ENCODE measurements around the gene SLC25A25.
A peak's percentile ranks its signal among the peaks of the same experiment; 100 is the strongest.
"Not testable (repeated sequence)": the region's sequence is repeated elsewhere in the genome, so short reads cannot be mapped to it uniquely, and the experiment has no call there.

Gene SLC25A25

DNA sequence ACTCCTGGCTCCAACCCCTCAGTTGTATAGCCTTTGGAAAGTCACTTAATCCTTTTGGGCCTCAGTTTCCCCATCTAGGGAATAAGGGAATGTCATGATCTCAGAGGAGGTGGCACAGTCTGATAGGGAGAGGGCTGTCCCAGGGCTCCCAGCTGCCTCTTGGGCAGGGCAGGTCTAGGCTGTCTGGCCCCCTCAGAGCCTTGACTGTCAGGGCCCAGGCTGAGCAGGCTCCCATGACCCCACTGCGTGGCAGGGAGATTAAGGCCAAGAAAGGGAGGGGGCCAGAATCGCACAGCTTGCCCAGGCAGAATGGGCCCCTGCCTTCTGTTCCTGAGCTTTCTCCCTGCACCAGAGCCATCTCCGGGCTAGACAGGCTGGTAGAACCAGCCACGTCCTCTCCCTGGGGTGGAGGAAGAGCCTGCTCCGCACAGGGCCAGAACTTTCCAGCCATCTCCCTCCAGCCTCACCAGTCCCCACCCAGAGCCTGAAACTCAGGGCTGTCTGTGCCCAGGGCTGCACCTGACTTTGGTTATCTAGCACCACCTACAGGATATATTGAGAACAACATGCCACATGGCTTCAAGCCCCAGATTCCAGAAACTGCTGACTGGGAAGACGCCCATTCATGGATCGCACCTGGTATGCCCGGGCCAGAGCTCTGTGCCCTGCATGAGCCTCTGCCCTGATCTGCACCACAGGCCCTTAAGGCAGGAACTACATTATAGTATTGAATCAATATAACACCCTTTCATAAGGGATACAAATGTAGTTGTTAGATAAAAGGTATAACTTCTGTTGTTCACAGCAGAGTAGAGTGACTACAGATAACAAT, 33.0 kb upstream of the SLC25A25 start:
- H3K9me3 ChIP-seq (ENCODE audit: control insufficient read depth, insufficient read depth, low read length) = no peaks in the 10 kb centered on the region
- H3K36me3 ChIP-seq (ENCODE audit: control insufficient read depth, insufficient read depth, low read length) = no peaks in the 10 kb centered on the region
- H3K27me3 ChIP-seq (ENCODE audit: control insufficient read depth, insufficient read depth, low read length) = no peaks in the 10 kb centered on the region
- H3K4me3 ChIP-seq (ENCODE audit: low read depth, low read length) = no peak overlapping the region
- H3K4me1 ChIP-seq (ENCODE audit: control insufficient read depth, insufficient read depth, low read length) = no peaks in the 10 kb centered on the region
- no peak overlapping the region for H3K9ac ChIP-seq (ENCODE audit: low read depth, low read length)

DNA sequence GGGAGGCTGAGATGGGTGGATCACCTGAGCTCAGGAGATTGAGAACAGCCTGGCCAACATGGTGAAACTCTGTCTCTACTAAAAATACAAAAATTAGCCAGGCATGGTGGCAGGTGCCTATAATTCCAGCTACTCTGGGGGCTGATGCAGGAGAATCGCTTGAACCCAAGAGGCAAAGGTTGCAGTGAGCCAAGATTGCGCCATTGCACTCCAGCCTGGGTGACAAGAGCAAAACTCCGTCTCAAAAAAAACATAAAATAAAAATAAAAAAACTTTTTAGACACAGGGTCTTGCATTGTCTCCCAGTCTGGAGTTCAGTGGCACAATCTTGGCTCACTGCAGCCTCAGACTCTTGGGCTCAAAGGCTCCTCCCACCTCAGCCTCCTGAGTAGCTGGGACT, 31.5 kb upstream of the SLC25A25 start:
- not testable (repeated sequence) for H3K9ac ChIP-seq (ENCODE audit: low read depth, low read length); H3K4me1 ChIP-seq (ENCODE audit: control insufficient read depth, insufficient read depth, low read length); H3K4me3 ChIP-seq (ENCODE audit: low read depth, low read length); H3K9me3 ChIP-seq (ENCODE audit: control insufficient read depth, insufficient read depth, low read length); H3K36me3 ChIP-seq (ENCODE audit: control insufficient read depth, insufficient read depth, low read length); H3K27me3 ChIP-seq (ENCODE audit: control insufficient read depth, insufficient read depth, low read length)

DNA sequence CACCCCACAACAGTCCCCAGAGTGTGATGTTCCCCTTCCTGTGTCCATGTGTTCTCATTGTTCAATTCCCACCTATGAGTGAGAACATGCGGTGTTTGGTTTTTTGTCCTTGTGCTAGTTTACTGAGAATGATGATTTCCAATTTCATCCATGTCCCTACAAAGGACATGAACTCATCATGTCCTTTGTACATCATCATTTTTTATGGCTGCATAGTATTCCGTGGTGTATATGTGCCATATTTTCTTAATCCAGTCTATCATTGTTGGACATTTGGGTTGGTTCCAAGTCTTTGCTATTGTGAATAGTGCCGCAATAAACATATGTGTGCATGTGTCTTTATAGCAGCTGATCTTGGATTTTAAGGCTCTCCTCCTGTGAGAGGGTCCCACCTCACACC, 27.2 kb upstream of the SLC25A25 start:
- not testable (repeated sequence) for H3K4me3 ChIP-seq (ENCODE audit: low read depth, low read length); H3K9ac ChIP-seq (ENCODE audit: low read depth, low read length); H3K4me1 ChIP-seq (ENCODE audit: control insufficient read depth, insufficient read depth, low read length); H3K9me3 ChIP-seq (ENCODE audit: control insufficient read depth, insufficient read depth, low read length); H3K36me3 ChIP-seq (ENCODE audit: control insufficient read depth, insufficient read depth, low read length); H3K27me3 ChIP-seq (ENCODE audit: control insufficient read depth, insufficient read depth, low read length)

DNA sequence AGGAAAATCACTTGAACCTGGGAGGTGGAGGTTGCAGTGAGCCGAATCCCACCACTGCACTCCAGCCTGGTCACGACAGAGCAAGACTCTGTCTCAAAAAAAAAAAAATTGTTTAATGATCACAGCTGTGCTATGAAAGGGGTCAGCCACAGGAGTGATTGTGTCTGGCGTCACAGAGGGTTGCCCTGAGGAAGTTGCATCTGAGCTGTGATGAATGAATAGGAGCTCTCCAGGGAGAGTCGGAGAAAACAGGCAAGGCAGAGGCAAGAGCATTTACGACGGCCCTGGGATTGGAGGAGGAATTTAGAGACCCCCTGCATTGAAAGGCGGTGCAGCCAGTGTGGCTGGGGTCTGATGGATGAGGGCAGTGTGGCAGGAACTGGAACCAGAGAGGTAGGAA, 26.0 kb upstream of the SLC25A25 start:
- no peaks in the 10 kb centered on the region for H3K27me3 ChIP-seq (ENCODE audit: control insufficient read depth, insufficient read depth, low read length)
- no peak overlapping the region for H3K9ac ChIP-seq (ENCODE audit: low read depth, low read length)
- no peaks in the 10 kb centered on the region for H3K4me1 ChIP-seq (ENCODE audit: control insufficient read depth, insufficient read depth, low read length)
- no peaks in the 10 kb centered on the region for H3K9me3 ChIP-seq (ENCODE audit: control insufficient read depth, insufficient read depth, low read length)
- no peak overlapping the region for H3K4me3 ChIP-seq (ENCODE audit: low read depth, low read length)
- H3K36me3 ChIP-seq (ENCODE audit: control insufficient read depth, insufficient read depth, low read length) = no peaks in the 10 kb centered on the region

DNA sequence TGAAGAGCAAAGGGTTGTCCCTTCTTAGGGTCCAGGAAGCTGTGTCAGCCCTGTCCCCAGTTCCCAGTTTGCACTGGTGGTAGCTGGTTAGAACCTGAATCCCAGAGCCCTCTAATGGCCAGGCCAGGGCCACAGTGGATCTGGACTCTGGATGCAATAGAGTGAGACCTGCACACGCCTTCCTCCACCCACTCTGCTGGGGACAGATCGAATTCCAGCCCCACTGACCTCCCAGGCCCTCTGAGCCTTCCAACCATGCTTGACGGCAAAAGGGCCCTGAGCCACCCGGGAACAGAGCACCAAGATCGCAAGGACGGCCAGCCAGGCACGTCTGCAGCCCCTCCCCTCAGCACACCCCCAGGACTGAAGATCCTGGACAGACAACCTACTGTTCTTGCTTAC, 24.6 kb upstream of the SLC25A25 start:
- no peak overlapping the region for H3K4me3 ChIP-seq (ENCODE audit: low read depth, low read length)
- H3K9me3 ChIP-seq (ENCODE audit: control insufficient read depth, insufficient read depth, low read length) = no peaks in the 10 kb centered on the region
- H3K4me1 ChIP-seq (ENCODE audit: control insufficient read depth, insufficient read depth, low read length) = no peaks in the 10 kb centered on the region
- H3K9ac ChIP-seq (ENCODE audit: low read depth, low read length) = no peak overlapping the region
- no peaks in the 10 kb centered on the region for H3K27me3 ChIP-seq (ENCODE audit: control insufficient read depth, insufficient read depth, low read length)
- H3K36me3 ChIP-seq (ENCODE audit: control insufficient read depth, insufficient read depth, low read length) = no peaks in the 10 kb centered on the region

DNA sequence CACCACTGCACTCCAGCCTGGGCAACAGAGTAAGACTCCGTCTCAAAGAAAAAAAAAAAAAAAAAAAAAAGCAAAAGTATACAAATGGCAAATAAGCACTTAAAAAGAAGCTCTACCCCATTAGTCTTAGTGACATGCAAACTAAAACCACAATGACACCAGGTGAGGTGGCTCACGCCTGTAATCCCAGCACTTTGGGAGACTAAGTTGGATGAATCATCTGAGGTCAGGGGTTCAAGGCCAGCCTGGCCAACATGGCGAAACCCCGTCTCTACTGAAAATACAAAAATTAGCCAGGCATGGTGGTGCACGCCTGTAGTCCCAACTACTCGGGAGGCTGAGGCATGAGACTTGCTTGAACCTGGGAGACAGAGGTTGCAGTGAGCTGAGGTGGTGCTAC, 22.6 kb upstream of the SLC25A25 start:
- not testable (repeated sequence) for H3K4me3 ChIP-seq (ENCODE audit: low read depth, low read length); H3K4me1 ChIP-seq (ENCODE audit: control insufficient read depth, insufficient read depth, low read length); H3K9ac ChIP-seq (ENCODE audit: low read depth, low read length); H3K36me3 ChIP-seq (ENCODE audit: control insufficient read depth, insufficient read depth, low read length); H3K27me3 ChIP-seq (ENCODE audit: control insufficient read depth, insufficient read depth, low read length); H3K9me3 ChIP-seq (ENCODE audit: control insufficient read depth, insufficient read depth, low read length)

DNA sequence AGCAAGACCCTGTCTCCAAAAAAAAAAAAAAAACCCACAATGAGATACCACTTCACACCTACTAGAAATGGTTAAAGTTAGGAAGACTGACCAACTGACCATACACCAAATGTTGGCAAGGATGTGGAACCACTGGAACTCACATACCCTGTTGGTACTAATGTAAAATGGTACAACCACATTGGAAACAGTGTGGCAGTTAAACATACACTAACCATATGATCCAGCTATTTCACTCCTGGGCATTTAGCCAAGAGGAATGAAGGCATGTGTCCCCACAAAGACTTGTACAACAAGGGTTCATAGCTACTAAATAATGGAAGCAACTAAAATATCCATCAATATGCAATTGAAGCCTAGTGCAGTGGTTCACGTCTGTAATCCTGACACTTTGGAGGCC, 22.2 kb upstream of the SLC25A25 start:
- no peaks in the 10 kb centered on the region for H3K36me3 ChIP-seq (ENCODE audit: control insufficient read depth, insufficient read depth, low read length)
- no peak overlapping the region for H3K4me3 ChIP-seq (ENCODE audit: low read depth, low read length)
- no peaks in the 10 kb centered on the region for H3K4me1 ChIP-seq (ENCODE audit: control insufficient read depth, insufficient read depth, low read length)
- no peak overlapping the region for H3K9ac ChIP-seq (ENCODE audit: low read depth, low read length)
- no peaks in the 10 kb centered on the region for H3K9me3 ChIP-seq (ENCODE audit: control insufficient read depth, insufficient read depth, low read length)
- no peaks in the 10 kb centered on the region for H3K27me3 ChIP-seq (ENCODE audit: control insufficient read depth, insufficient read depth, low read length)

DNA sequence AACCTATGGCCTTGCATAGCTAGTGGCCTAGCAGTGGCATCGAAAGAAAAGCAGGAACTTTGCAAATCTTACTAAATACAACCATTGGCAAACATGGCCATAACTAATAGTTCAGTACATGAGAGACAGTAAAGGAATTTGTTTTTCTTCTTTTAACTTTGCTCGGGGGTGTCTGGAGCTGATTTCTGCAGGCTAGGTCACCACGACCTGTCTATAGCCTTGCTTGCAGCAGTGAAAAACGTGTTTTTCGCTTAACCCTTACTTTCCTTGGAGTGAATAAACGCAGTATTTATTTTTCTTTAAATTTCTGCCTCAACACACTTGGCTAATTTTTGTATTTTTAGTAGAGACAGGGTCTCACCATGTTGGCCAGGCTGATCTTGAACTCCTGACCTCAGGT, 20.8 kb upstream of the SLC25A25 start:
- H3K27me3 ChIP-seq (ENCODE audit: control insufficient read depth, insufficient read depth, low read length) = no peaks in the 10 kb centered on the region
- no peak overlapping the region for H3K9ac ChIP-seq (ENCODE audit: low read depth, low read length)
- H3K4me1 ChIP-seq (ENCODE audit: control insufficient read depth, insufficient read depth, low read length) = no peaks in the 10 kb centered on the region
- H3K9me3 ChIP-seq (ENCODE audit: control insufficient read depth, insufficient read depth, low read length) = no peaks in the 10 kb centered on the region
- H3K36me3 ChIP-seq (ENCODE audit: control insufficient read depth, insufficient read depth, low read length) = no peaks in the 10 kb centered on the region
- H3K4me3 ChIP-seq (ENCODE audit: low read depth, low read length) = no peak overlapping the region

DNA sequence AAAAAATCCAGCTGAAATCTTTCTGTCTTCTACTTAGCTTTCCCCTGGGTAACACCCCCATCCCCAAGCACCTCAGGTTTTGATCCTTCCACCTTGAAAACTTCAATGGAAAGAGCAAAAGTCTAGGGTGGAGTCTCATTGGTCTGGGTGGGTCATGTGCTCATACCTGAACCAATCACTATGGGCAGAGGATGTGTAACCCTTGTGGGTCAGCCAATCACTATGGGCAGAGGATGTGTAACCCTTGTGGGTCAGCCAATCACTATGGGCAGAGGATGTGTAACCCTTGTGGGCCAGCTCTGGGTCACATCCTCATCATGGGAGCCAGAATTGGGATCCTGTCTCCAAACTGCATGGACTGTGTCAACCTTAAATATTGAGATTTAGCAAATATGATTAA, 19.4 kb upstream of the SLC25A25 start:
- Histone ChIP-seq H3K4me3 (ENCODE audit: low read depth, low read length) (no peak overlapping the region), H3K36me3 (ENCODE audit: control insufficient read depth, insufficient read depth, low read length) (no peaks in the 10 kb centered on the region), H3K9ac (ENCODE audit: low read depth, low read length) (no peak overlapping the region), H3K4me1 (ENCODE audit: control insufficient read depth, insufficient read depth, low read length) (no peaks in the 10 kb centered on the region), H3K27me3 (ENCODE audit: control insufficient read depth, insufficient read depth, low read length) (no peaks in the 10 kb centered on the region), H3K9me3 (ENCODE audit: control insufficient read depth, insufficient read depth, low read length) (no peaks in the 10 kb centered on the region)

DNA sequence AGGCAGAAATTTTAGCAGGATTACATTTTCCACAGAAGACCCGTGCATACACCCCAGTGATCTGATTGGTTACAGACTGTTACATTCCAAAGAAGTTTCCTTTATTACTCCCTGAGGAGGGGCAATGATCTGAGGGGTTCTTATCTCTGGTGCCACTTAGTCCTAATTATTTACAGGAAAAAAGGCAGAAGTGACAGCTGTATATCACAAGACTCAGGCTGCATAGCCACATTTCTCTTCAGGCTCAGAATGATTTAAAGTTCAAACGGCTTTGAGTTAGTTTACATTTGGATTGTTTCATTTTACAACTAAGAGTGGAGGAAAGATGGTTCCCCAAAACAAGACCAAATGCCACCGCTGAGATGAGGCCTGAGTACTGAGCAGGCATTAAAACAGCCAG, 18.2 kb upstream of the SLC25A25 start:
- H3K4me1 ChIP-seq (ENCODE audit: control insufficient read depth, insufficient read depth, low read length) = no peaks in the 10 kb centered on the region
- no peaks in the 10 kb centered on the region for H3K27me3 ChIP-seq (ENCODE audit: control insufficient read depth, insufficient read depth, low read length)
- no peak overlapping the region for H3K4me3 ChIP-seq (ENCODE audit: low read depth, low read length)
- no peaks in the 10 kb centered on the region for H3K36me3 ChIP-seq (ENCODE audit: control insufficient read depth, insufficient read depth, low read length)
- H3K9ac ChIP-seq (ENCODE audit: low read depth, low read length) = no peak overlapping the region
- no peaks in the 10 kb centered on the region for H3K9me3 ChIP-seq (ENCODE audit: control insufficient read depth, insufficient read depth, low read length)

DNA sequence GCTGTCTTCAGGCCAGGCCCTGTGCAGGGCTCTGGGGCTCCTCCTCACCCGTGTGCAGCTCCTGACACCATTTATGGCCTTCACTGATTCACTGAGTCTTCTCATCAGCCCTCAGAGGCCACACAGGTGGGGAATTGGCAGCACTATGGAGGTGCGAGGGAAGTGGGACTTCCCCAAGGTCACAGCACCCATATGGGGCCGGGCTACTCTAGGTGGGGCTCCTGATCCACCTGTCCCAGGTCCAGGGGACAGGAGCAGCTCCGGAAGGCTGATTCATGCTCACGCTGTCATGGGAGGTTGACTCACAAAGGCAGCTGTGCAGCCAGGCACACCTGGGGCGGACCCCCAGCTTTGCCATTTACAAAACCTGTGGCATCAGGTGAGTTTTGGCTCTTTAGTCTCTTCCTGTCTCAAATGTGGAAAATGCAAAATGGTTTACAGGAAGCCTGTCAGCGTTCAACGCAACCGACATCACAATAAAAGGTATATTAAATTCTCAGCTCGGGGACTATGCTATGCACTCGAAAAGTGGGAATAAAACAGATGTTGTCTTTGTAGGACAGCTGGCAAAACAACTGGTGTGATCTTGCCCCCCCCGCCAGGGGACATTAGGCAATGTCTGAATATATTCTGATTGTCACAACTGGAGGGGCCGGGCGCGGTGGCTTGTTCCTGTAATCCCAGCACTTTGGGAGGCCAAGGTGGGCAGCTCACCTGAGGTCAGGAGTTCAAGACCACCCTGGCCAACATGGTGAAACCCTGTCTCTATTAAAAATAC, 15.9 kb upstream of the SLC25A25 start:
- H3K36me3 ChIP-seq (ENCODE audit: control insufficient read depth, insufficient read depth, low read length) = no peaks in the 10 kb centered on the region
- no peaks in the 10 kb centered on the region for H3K27me3 ChIP-seq (ENCODE audit: control insufficient read depth, insufficient read depth, low read length)
- H3K9me3 ChIP-seq (ENCODE audit: control insufficient read depth, insufficient read depth, low read length) = no peaks in the 10 kb centered on the region
- no peak overlapping the region for H3K4me3 ChIP-seq (ENCODE audit: low read depth, low read length)
- peak overlapping the region; percentile 24 for H3K9ac ChIP-seq (ENCODE audit: low read depth, low read length)
- H3K4me1 ChIP-seq (ENCODE audit: control insufficient read depth, insufficient read depth, low read length) = peaks cover 11% of the 10 kb centered on the region

DNA sequence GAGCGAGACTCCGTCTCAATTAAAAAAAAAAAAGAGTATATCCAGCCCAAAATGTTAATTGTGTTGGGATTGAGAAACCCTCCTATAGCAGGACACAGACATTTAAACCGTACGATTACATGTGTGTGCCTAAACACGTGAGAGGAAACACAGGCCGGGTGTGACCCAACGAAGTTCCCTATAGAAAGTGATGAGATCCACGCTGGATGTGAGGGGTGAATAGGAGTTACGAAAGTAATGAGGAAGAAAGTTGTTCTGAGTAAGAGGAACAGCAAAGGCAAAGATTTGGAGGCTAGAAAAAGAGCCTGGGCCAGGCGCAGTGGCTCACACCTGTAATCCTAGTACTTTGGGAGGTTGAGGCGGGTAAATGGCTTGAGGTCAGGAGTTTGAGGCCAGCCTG, 14.5 kb upstream of the SLC25A25 start:
- no peak overlapping the region for H3K4me3 ChIP-seq (ENCODE audit: low read depth, low read length)
- no peaks in the 10 kb centered on the region for H3K9me3 ChIP-seq (ENCODE audit: control insufficient read depth, insufficient read depth, low read length)
- peaks cover 14% of the 10 kb centered on the region for H3K4me1 ChIP-seq (ENCODE audit: control insufficient read depth, insufficient read depth, low read length)
- no peak overlapping the region for H3K9ac ChIP-seq (ENCODE audit: low read depth, low read length)
- no peaks in the 10 kb centered on the region for H3K36me3 ChIP-seq (ENCODE audit: control insufficient read depth, insufficient read depth, low read length)
- no peaks in the 10 kb centered on the region for H3K27me3 ChIP-seq (ENCODE audit: control insufficient read depth, insufficient read depth, low read length)

Data from iPS-15b (cell line).